Activated naive CD8-positive, alpha-beta T cell (primary cell): Measurements from ENCODE around the gene EPHB2.

ENCODE experiments used
- H3K27ac Mint-ChIP-seq: one replicate; pipeline ENCODE4 v1.8.0; 2021; ENCODE audit warnings: mixed read lengths
- H3K27me3 Mint-ChIP-seq: one replicate; pipeline ENCODE4 v1.8.0; 2021; ENCODE audit warnings: mixed read lengths
- H3K36me3 Mint-ChIP-seq: one replicate; pipeline ENCODE4 v1.8.0; 2021; ENCODE audit warnings: mixed read lengths
- H3K4me1 Mint-ChIP-seq: one replicate; pipeline ENCODE4 v1.8.0; 2021; ENCODE audit warnings: low read depth, mixed read lengths
- H3K4me3 Mint-ChIP-seq: one replicate; pipeline ENCODE4 v1.8.0; 2021; ENCODE audit warnings: mild to moderate bottlenecking, mixed read lengths
- H3K9me3 Mint-ChIP-seq: one replicate; pipeline ENCODE4 v1.8.0; 2021; ENCODE audit warnings: low read depth, mixed read lengths

EPHB2 gene

DNA sequence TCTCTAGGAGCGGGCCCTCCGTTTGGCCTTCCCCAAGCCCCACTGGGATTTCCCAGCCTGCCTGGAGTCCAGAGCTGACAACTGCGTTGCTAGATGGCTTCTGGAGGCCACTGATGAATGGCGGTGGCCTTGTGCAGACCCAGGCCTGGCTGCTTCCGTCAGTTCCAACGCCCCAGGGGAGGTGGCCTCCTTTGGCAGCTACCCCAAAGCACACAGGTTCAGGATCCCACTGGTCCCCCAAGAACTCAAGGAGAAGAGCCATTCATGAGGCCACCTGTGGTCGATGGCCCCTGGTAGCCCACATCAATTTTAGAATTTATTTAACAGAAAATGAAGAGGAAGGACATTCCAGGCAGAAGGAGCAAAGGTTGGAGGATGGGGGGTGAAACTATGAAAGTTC, 176.9 kb downstream of the EPHB2 start:
- no peaks in the 10 kb centered on the region for H3K36me3 Mint-ChIP-seq

DNA sequence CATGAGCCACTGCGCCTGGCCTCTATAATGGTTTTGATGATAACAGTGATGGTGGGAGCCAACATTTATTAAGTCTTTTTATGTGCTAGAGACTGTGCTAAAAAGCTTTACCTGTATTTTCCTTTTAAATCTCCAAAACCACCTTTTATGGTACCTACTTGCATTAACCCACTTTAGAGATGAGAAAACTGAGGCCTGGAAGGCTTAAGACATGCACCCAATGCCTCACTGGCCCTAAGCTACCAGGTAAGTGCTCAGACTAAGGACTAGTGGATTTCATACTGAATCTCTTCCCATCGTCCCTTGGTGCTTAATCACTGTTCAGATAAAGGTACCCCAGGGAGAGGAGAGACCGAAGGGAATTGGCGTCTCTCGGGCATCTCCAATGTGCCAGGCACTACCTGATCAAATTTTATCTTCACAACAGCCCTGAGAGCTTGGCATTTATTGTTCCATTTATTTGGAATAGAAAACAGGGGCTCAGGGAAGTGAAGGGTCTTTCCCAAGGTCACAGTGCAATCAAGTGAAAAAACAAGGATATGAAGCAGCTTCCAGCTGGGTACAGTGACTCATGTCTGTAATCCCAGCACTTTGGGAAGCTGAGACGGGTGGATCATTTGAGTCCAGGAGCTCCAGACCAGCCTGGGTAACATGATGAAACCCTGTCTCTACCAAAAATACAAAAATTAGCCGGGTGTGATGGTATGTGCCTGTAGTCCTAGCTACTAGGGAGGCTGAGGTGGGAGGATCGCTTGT, 177.9 kb downstream of the EPHB2 start:
- peaks cover 5% of the 10 kb centered on the region for H3K4me1 Mint-ChIP-seq
- H3K27ac Mint-ChIP-seq: no peak overlapping the region
- H3K36me3 Mint-ChIP-seq: no peaks in the 10 kb centered on the region
- no peaks in the 10 kb centered on the region for H3K9me3 Mint-ChIP-seq
- H3K27me3 Mint-ChIP-seq: peaks cover 8% of the 10 kb centered on the region
- no peak overlapping the region for H3K4me3 Mint-ChIP-seq

More for the DNA sequence above, 176.9 kb downstream of the EPHB2 start:
- H3K9me3 Mint-ChIP-seq: no peaks in the 10 kb centered on the region
- peaks cover 5% of the 10 kb centered on the region for H3K4me1 Mint-ChIP-seq
- no peak overlapping the region for H3K4me3 Mint-ChIP-seq
- peaks cover 8% of the 10 kb centered on the region for H3K27me3 Mint-ChIP-seq
- no peak overlapping the region for H3K27ac Mint-ChIP-seq

DNA sequence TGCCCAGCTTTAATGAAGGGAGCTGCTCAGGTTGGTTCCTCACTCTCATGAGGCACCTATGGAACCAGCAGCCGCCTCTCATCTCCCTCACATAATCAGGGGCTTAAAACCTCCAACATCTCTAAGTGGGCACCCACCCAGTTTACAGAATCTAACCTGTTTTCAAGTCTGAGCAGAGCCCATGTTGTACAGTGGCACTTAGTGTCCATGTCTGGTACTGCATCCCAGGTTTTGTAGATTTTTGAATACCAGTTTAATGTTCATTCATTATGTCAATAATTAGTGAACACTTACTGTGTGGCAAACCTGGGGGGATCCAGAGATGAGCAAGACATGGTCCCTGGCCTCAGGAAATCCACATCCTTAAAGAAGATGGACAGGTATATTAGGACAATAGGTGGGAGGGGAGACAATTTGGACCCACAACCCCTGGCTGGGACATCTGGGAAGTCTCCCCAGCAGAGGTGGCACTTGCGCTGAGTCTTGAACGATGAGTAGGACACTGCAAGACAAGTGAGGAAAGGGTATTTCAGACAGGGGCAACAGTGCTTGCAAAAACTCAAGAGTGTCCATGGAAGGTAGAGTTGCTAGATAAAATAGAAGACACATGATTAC, 178.7 kb downstream of the EPHB2 start:
- Mint-ChIP-seq H3K27me3 (peaks cover 8% of the 10 kb centered on the region), H3K27ac (no peak overlapping the region), H3K36me3 (no peaks in the 10 kb centered on the region), H3K4me1 (peaks cover 5% of the 10 kb centered on the region), H3K4me3 (no peak overlapping the region), H3K9me3 (no peaks in the 10 kb centered on the region)

DNA sequence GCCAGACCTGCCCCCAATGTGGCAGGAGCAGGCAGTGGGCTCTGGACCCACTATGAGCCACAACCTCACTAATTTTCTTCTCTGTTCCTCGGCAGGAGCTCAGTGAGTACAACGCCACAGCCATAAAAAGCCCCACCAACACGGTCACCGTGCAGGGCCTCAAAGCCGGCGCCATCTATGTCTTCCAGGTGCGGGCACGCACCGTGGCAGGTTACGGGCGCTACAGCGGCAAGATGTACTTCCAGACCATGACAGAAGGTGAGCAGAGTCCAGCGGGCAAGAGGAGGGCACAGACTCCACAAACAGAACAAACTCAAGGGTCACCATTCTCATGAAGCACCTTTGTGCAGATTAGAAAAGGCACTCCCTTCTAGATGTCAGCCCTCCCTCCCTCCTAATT, 182.2 kb downstream of the EPHB2 start:
- Mint-ChIP-seq H3K4me1 (no peaks in the 10 kb centered on the region), H3K36me3 (no peaks in the 10 kb centered on the region), H3K9me3 (no peaks in the 10 kb centered on the region), H3K27ac (no peak overlapping the region), H3K4me3 (no peak overlapping the region), H3K27me3 (peaks cover 8% of the 10 kb centered on the region)

DNA sequence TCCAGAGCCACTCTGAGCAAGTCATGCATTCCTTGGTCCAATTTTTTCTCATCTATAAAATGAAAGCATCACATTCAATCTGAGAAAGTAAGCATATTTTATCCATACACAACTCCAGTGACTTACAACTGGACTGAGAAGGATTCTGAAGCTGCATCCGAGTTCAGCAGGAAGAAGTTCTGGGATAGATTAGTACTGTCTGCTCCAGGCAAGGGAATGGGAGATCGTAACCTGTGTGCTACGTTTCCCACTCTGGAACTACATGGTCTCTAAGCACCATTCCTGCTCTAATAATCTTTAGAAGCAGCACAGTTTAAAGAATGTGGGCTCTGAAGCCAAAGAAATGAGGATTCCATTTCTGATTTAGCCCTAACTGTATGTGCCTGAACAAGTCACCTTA, 182.7 kb downstream of the EPHB2 start:
- Mint-ChIP-seq H3K36me3 (no peaks in the 10 kb centered on the region), H3K4me1 (no peaks in the 10 kb centered on the region), H3K9me3 (no peaks in the 10 kb centered on the region), H3K27ac (no peak overlapping the region), H3K4me3 (no peak overlapping the region), H3K27me3 (peaks cover 10% of the 10 kb centered on the region)

DNA sequence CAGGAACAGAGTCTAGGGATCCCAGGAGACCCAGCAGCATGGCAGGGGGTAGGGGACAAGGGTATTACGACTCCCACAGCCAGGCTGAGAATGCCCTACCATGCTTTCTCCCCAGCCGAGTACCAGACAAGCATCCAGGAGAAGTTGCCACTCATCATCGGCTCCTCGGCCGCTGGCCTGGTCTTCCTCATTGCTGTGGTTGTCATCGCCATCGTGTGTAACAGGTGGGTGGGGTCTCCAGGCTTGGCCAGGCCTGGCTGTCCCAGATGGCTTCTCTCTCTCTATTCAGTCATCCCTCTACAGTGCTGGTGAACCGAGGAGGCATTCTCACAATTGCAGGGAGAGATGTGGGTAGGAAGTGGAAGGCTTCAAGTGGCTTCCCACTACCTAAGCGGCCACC, 184.7 kb downstream of the EPHB2 start:
- H3K4me3 Mint-ChIP-seq: no peak overlapping the region
- H3K9me3 Mint-ChIP-seq: no peaks in the 10 kb centered on the region
- no peak overlapping the region for H3K27ac Mint-ChIP-seq
- no peaks in the 10 kb centered on the region for H3K36me3 Mint-ChIP-seq
- peaks cover 8% of the 10 kb centered on the region for H3K27me3 Mint-ChIP-seq
- no peaks in the 10 kb centered on the region for H3K4me1 Mint-ChIP-seq

DNA sequence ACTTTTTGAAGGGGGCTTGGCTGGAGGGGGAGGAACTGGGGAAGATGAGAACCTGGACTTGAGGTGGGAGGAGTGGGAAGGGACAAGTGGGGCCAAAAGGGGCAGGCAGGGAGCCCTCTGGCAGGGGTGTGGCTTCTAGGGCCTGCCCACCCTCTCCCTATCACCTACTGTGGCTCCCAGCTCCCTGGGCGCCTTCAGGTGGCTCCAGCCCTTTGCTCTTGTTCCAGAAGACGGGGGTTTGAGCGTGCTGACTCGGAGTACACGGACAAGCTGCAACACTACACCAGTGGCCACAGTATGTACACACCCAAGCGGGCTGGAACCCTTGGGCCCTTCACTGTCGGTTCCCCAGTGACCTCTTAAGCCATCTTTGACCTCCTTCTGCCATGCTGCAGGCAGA, 185.5 kb downstream of the EPHB2 start:
- Mint-ChIP-seq H3K4me3 (no peak overlapping the region), H3K27me3 (peaks cover 10% of the 10 kb centered on the region), H3K4me1 (no peaks in the 10 kb centered on the region), H3K9me3 (no peaks in the 10 kb centered on the region), H3K36me3 (no peaks in the 10 kb centered on the region), H3K27ac (no peak overlapping the region)

DNA sequence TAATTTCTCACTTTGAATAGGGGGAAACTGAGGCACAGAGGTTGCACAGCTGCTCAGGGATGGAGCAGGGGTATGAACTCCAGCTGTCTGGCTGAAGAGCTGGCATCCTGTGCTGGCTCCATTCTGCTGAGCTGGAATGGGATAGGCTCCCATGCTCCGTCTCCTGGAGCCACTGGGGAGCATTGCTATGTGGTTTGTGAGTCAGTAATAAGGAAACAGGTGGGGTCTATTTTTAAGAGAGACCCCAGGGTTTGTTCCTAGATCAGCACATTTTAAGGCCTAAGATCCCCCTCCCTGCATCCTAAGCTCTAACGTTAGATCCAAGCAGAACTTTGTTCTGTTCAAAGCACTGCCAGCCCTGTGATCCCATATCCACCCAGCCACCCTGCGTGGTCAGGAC, 189.8 kb downstream of the EPHB2 start:
- Mint-ChIP-seq H3K4me1 (no peaks in the 10 kb centered on the region), H3K36me3 (no peaks in the 10 kb centered on the region), H3K4me3 (no peak overlapping the region), H3K27me3 (peaks cover 19% of the 10 kb centered on the region), H3K27ac (no peak overlapping the region), H3K9me3 (no peaks in the 10 kb centered on the region)

DNA sequence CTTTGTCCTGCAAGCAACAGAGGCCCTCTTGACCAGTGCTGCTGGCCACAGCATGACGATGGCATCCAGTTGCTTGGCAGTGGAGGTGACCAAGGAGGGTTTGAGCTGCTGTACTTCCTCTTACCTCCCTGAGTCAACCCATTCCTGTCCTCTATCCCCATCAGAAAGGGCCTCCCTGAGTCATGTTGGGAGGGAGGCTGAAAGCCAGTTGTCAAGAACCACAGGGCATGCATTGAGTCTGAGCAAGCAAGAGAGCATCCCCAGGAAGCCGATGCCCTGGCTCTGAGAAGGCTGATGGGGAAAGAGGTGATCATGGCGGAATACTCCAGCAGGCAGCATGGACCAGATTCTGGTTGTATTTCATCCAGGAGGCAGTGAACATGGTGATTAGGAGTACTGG, 192.5 kb downstream of the EPHB2 start:
- H3K4me3 Mint-ChIP-seq: no peak overlapping the region
- H3K27me3 Mint-ChIP-seq: peaks cover 15% of the 10 kb centered on the region
- no peak overlapping the region for H3K27ac Mint-ChIP-seq
- H3K4me1 Mint-ChIP-seq: no peaks in the 10 kb centered on the region
- H3K36me3 Mint-ChIP-seq: no peaks in the 10 kb centered on the region
- no peaks in the 10 kb centered on the region for H3K9me3 Mint-ChIP-seq

DNA sequence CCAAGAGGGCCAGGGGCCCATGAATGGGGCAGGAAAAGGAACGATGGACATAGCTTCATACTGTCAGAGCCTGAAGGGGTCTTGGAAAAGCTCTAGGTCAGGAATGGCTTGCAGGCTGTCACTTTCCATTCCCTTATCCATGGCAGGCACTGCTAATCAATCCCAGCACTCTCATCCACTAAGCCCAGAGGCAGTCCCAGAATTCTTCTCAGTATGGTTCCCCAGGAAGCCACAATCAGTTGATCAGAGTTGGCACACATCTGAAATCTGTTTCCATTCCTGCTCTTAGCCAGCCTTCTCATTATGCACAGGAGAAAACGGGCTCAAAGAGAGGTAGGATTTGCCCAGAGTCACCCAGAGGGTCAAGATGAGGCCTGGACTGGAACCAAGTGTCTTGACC, 196.3 kb downstream of the EPHB2 start:
- no peaks in the 10 kb centered on the region for H3K9me3 Mint-ChIP-seq
- no peaks in the 10 kb centered on the region for H3K4me1 Mint-ChIP-seq
- H3K27me3 Mint-ChIP-seq: peaks cover 7% of the 10 kb centered on the region
- no peak overlapping the region for H3K27ac Mint-ChIP-seq
- H3K36me3 Mint-ChIP-seq: no peaks in the 10 kb centered on the region
- H3K4me3 Mint-ChIP-seq: no peak overlapping the region

DNA sequence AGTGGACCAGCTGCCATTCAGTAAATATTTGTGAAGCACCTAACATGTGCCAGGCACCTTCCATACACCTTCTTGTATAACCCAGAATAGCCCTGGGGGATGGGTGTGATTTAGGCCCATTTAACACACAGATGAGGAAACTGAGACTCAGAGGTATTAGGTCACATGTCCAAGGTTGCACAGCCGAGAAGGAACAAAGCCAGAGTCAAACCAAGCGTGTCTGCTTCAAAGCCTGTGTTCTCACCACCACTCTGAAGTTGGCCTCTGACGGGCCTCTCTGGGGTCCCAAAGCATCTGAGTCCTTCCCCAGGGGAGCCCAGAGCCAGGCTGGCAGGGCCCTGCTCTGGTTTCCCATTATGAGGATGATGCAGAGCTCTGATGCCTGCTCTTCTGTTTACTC, 196.9 kb downstream of the EPHB2 start:
- Mint-ChIP-seq H3K27me3 (peaks cover 3% of the 10 kb centered on the region), H3K9me3 (no peaks in the 10 kb centered on the region), H3K36me3 (no peaks in the 10 kb centered on the region), H3K27ac (no peak overlapping the region), H3K4me1 (no peaks in the 10 kb centered on the region), H3K4me3 (no peak overlapping the region)

DNA sequence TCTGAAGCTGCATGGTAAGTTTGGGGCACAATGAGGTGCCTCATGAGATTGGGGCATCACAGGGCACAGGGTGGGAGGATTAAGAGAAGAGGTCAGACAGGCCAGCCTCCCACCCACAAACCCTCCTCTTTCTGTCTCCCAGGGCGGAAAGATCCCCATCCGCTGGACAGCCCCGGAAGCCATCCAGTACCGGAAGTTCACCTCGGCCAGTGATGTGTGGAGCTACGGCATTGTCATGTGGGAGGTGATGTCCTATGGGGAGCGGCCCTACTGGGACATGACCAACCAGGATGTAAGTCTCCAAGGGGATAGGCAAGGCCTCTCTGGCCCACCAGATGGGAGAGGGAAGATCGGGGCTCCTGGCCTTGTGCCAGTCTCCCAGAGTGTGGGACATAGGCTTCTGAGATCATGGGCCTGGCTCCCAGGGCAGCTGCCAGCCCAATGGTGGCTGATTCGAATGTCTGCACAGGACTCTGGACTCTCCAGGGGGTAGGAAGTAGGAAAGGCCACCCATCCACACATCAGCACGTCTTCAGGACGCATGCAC, 198.3 kb downstream of the EPHB2 start:
- no peaks in the 10 kb centered on the region for H3K27me3 Mint-ChIP-seq
- H3K4me3 Mint-ChIP-seq: no peak overlapping the region
- H3K27ac Mint-ChIP-seq: no peak overlapping the region
- no peaks in the 10 kb centered on the region for H3K9me3 Mint-ChIP-seq
- no peaks in the 10 kb centered on the region for H3K36me3 Mint-ChIP-seq
- H3K4me1 Mint-ChIP-seq: no peaks in the 10 kb centered on the region

DNA sequence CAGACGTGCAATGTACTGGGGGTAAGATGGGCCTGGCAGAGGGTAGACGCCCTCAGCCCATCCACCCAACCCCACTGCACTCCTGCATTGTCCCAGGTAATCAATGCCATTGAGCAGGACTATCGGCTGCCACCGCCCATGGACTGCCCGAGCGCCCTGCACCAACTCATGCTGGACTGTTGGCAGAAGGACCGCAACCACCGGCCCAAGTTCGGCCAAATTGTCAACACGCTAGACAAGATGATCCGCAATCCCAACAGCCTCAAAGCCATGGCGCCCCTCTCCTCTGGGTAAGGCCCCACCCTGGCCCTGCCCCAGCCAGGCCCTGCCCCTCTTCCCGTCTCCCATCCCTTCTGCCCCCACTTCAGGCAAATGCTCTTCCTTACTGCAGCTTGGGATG, 199.6 kb downstream of the EPHB2 start:
- Mint-ChIP-seq H3K9me3 (no peaks in the 10 kb centered on the region), H3K36me3 (no peaks in the 10 kb centered on the region), H3K27ac (no peak overlapping the region), H3K4me3 (no peak overlapping the region), H3K27me3 (no peaks in the 10 kb centered on the region), H3K4me1 (no peaks in the 10 kb centered on the region)

DNA sequence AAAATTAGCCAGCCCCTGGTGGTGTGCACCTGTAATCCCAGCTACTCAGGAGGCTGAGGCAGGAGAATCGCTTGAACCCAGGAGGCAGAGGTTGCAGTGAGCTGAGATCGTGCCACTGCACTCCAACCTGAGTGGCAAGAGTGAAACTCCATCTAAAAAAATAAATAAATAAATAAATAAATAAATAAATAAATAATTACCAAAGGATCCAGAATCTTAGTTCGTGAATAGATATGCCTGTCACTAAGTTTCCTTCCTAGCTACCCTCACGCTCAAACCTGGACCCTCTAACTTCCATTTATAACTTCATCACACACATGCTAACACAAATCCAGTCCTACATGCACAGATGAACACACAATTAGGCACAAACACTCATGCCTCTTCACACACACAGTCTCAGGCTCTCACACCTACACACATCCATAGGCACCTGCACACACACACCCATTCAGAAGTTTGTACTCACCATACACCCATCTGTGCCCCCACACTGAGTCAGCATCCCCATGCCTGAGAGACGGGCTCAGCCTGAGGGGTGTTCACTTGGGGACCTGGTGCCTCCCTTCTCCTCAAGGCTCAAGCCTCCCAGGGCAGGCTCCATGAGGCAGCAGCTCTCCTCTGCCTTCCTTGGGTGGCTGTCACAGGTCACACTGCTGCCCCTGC, 200.5 kb downstream of the EPHB2 start:
- H3K4me1 Mint-ChIP-seq: no peaks in the 10 kb centered on the region
- no peak overlapping the region for H3K4me3 Mint-ChIP-seq
- no peaks in the 10 kb centered on the region for H3K27me3 Mint-ChIP-seq
- H3K36me3 Mint-ChIP-seq: no peaks in the 10 kb centered on the region
- H3K9me3 Mint-ChIP-seq: no peaks in the 10 kb centered on the region
- no peak overlapping the region for H3K27ac Mint-ChIP-seq

DNA sequence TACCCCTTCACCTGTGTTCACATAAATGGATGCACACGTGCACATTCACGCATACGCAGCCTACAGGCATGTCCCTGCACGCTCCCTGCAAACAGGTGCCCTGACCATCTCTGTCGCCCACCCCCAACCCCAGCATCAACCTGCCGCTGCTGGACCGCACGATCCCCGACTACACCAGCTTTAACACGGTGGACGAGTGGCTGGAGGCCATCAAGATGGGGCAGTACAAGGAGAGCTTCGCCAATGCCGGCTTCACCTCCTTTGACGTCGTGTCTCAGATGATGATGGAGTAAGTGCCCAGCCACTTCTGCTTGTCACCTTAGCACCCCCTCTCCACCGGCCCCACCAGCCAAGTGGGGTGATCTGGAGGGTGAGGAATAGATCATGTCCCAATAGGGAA, 201.7 kb downstream of the EPHB2 start:
- Mint-ChIP-seq H3K4me3 (no peak overlapping the region), H3K4me1 (no peaks in the 10 kb centered on the region), H3K36me3 (no peaks in the 10 kb centered on the region), H3K27me3 (no peaks in the 10 kb centered on the region), H3K9me3 (no peaks in the 10 kb centered on the region), H3K27ac (no peak overlapping the region)
